Uterus (tissue), 4 donors: ENCODE measurements around the gene ETV3L. TPM values are rescaled to one million over a fixed set of nuclear protein-coding genes. Genes with fewer than 3 reads are reported as not detected.

Experiments used
- DNase-seq, 2 donors: peaks; one replicate each; pipeline ENCODE4 v3.0.0-alpha.2; 2019 to 2020
- H3K27ac ChIP-seq, 2 donors: fragments of 200-600 bp; sonication (generic); 1 replicate in 1 of 2; 2 replicates in 1 of 2; pipeline ENCODE4 v1.5.1; 2016 to 2018
- H3K27me3 ChIP-seq, 2 donors: fragments of 200-600 bp; sonication (generic); one replicate each; pipeline ENCODE4 v1.5.1; 2018 to 2019; ENCODE audit warnings: control low read depth in 1 of 2
- H3K36me3 ChIP-seq, 2 donors: fragments of 200-600 bp; sonication (generic); one replicate each; pipeline ENCODE4 v1.5.1; 2019; ENCODE audit warnings: control low read depth in 1 of 2
- H3K4me1 ChIP-seq, 2 donors: fragments of 200-600 bp; sonication (generic); one replicate each; pipeline ENCODE4 v1.5.1; 2018 to 2019; ENCODE audit warnings: control low read depth in 1 of 2
- H3K4me3 ChIP-seq, 2 donors: fragments of 200-600 bp; sonication (generic); 1 replicate in 1 of 2; 2 replicates in 1 of 2; pipeline ENCODE4 v1.5.1; 2018 to 2019; ENCODE audit warnings: mild to moderate bottlenecking in 1 of 2
- H3K9me3 ChIP-seq, 2 donors: fragments of 200-600 bp; sonication (generic); one replicate each; pipeline ENCODE4 v1.5.1; 2019; ENCODE audit warnings: control low read depth in 1 of 2
- POLR2A ChIP-seq, 2 donors: fragments of 450-650 bp; IDR thresholded peaks; one replicate each; pipeline ENCODE4 v1.6.1; 2016; ENCODE audit warnings: antibody characterized with exemption in 2 of 2, mild to moderate bottlenecking in 1 of 2, moderate library complexity in 1 of 2
- intact Hi-C: fragments of 100-400 bp; cut with DNase I; formaldehyde crosslinking; loops from one replicate; pipeline ENCODE4 v1.15.1; 2023; ENCODE audit warnings: low total_unique reads
- total RNA-seq, 4 donors: library from RNA; depleted of rRNA in 3 of 4; stranded (reverse); fragments of >200 nt in 3 of 4; gene quantifications; one replicate each; pipeline versions ENCODE4 v1.1.0 to v1.2.4, GENCODE V29; 2014 to 2023
- TF ChIP-seq, protein P1 (sequence below), 4 experiments: fragments of 200-600 bp in 2 of 4; fragments of 450-650 bp in 2 of 4; sonication (generic) in 2 of 4; IDR thresholded peaks; one replicate each; pipeline ENCODE4 v1.5.1; 2016 to 2019; ENCODE audit warnings: antibody characterized with exemption in 4 of 4, mild to moderate bottlenecking in 2 of 4, moderate library complexity in 1 of 4
- donor health status: DM: yes; HTN: yes; CAD: no.

The ETV3L gene
- total RNA-seq, 4 donors from 2014 or later, result not detected

DNA sequence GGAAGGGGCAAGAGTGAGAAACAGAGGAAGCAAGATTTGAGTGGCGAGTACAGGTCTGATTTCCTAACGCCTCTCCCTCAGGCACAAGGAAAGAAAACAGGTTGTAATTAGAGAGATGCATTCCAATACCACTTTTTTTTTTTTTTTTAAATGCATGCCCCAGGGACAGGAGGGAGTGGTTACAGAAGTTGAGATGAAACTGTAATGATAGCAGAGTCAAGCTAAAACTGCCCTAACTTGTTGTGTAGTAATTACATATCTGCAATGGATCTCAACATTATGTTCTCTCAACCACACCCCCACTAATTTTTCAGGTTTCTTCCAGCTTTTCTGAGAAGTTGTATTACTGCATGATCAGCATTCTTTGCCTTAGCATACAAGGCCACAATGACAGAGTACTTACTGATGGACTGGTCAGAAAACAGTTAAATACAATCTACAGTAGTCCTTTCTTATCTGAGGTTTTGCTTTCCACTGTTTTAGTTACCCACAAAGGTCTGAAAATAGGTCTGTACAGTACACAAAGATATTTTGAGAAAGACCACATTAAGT is 33.1 kb upstream of the ETV3L start:
- no peak overlapping the region for H3K27ac ChIP-seq
- H3K27me3 ChIP-seq, result no peaks in the 10 kb centered on the region
- H3K36me3 ChIP-seq, result no peaks in the 10 kb centered on the region
- no peak for TF ChIP-seq POLR2A (IDR thresholded peaks at IDR 0.05)
- TF ChIP-seq, protein P1, sequence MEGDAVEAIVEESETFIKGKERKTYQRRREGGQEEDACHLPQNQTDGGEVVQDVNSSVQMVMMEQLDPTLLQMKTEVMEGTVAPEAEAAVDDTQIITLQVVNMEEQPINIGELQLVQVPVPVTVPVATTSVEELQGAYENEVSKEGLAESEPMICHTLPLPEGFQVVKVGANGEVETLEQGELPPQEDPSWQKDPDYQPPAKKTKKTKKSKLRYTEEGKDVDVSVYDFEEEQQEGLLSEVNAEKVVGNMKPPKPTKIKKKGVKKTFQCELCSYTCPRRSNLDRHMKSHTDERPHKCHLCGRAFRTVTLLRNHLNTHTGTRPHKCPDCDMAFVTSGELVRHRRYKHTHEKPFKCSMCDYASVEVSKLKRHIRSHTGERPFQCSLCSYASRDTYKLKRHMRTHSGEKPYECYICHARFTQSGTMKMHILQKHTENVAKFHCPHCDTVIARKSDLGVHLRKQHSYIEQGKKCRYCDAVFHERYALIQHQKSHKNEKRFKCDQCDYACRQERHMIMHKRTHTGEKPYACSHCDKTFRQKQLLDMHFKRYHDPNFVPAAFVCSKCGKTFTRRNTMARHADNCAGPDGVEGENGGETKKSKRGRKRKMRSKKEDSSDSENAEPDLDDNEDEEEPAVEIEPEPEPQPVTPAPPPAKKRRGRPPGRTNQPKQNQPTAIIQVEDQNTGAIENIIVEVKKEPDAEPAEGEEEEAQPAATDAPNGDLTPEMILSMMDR (IDR thresholded peaks at IDR 0.05), result no peak
- no peaks in the 10 kb centered on the region for H3K9me3 ChIP-seq
- intact Hi-C loops, result no loop called here
- H3K4me3 ChIP-seq, result no peak overlapping the region
- DNase-seq, result no peak
- peaks cover 0 to 10% of the 10 kb centered on the region in 2 donors for H3K4me1 ChIP-seq

DNA sequence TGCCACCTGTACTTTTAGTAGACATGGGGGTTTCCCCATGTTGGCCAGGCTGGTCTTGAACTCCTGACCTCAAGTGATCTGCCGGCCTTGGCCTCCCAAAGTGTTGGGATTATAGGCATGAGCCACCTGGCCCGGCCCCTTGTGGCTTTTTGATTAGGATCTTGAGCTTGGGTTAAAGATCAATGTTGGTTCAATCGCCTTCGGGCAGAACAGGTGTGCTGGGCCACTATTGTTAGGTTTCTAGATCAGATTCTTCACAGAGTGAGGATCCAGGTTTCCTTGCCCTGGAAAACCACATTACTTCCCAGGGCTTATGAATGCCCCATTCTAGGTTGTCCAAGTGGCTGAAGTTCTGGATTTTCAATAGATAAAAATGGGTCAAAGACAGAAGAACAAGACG is 32.5 kb upstream of the ETV3L start:
- no peak overlapping the region for H3K27ac ChIP-seq
- no peaks in the 10 kb centered on the region for H3K36me3 ChIP-seq
- H3K9me3 ChIP-seq, result no peaks in the 10 kb centered on the region
- peaks cover 0 to 9% of the 10 kb centered on the region in 2 donors for H3K4me1 ChIP-seq
- no peaks in the 10 kb centered on the region for H3K27me3 ChIP-seq
- TF ChIP-seq, protein P1 (IDR thresholded peaks at IDR 0.05), result no peak
- no peak for TF ChIP-seq POLR2A (IDR thresholded peaks at IDR 0.05)
- no peak overlapping the region for H3K4me3 ChIP-seq
- no peak for DNase-seq
- intact Hi-C loops, result no loop called here

DNA sequence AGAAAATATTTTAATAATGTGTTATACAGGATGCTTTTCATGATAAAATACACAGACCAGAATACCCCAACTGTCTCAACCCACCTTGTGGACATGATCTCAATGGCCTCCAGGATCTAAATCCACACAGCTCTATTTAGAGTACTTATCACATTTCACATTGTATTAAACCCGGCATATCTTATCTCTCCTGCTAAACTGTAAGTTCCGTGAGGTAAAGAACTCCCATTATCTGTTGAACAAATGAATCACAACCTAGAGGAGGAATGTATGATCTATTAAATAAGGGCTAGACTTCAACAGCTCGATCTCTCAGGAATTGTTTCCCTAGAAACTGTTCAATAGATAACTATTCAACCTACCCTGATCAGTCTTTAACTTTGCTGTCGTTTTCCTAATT is 31.7 kb upstream of the ETV3L start:
- no peaks in the 10 kb centered on the region for H3K9me3 ChIP-seq
- intact Hi-C loops, result no loop called here
- H3K4me1 ChIP-seq, result peaks cover 0 to under 1% of the 10 kb centered on the region in 2 donors
- TF ChIP-seq, protein P1 (IDR thresholded peaks at IDR 0.05), result no peak
- no peak for TF ChIP-seq POLR2A (IDR thresholded peaks at IDR 0.05)
- no peaks in the 10 kb centered on the region for H3K36me3 ChIP-seq
- no peaks in the 10 kb centered on the region for H3K27me3 ChIP-seq
- no peak for DNase-seq
- H3K27ac ChIP-seq, result no peak overlapping the region
- no peak overlapping the region for H3K4me3 ChIP-seq

- H3K9me3 ChIP-seq, result no peaks in the 10 kb centered on the region
- H3K4me3 ChIP-seq, result no peak overlapping the region
- no peak for DNase-seq
- H3K27me3 ChIP-seq, result no peaks in the 10 kb centered on the region
- H3K36me3 ChIP-seq, result no peaks in the 10 kb centered on the region
- H3K4me1 ChIP-seq, result no peaks in the 10 kb centered on the region
- TF ChIP-seq, protein P1 (IDR thresholded peaks at IDR 0.05), result no peak
- no peak for TF ChIP-seq POLR2A (IDR thresholded peaks at IDR 0.05)
- intact Hi-C loops, result no loop called here
- H3K27ac ChIP-seq, result no peak overlapping the region
Observed at GRCh38 chr1:157124855-157125254, 25.2 kb upstream of the ETV3L start.

- TF ChIP-seq, protein P1 (IDR thresholded peaks at IDR 0.05), result no peak
- TF ChIP-seq POLR2A (IDR thresholded peaks at IDR 0.05), result no peak
- no peak for DNase-seq
- H3K27me3 ChIP-seq, result no peaks in the 10 kb centered on the region
- intact Hi-C loops, result no loop called here
- no peaks in the 10 kb centered on the region for H3K9me3 ChIP-seq
- H3K4me1 ChIP-seq, result no peaks in the 10 kb centered on the region
- no peak overlapping the region for H3K27ac ChIP-seq
- no peaks in the 10 kb centered on the region for H3K36me3 ChIP-seq
- H3K4me3 ChIP-seq, result no peak overlapping the region
Observed at GRCh38 chr1:157119448-157119847, 19.8 kb upstream of the ETV3L start.
